NCI-H1105 (cell line): ENCODE measurements around the gene RFPL1.

ENCODE experiments used
- DNase-seq: peaks from one replicate; lab custom pipeline; 2025; lab: John Stamatoyannopoulos, UW

RFPL1 gene

GRCh38 chr22:29443452-29443851 is 5.1 kb downstream of the RFPL1 start:
- DNase-seq: no peak

GRCh38 chr22:29443861-29444792 is 5.7 kb downstream of the RFPL1 start:
- DNase-seq: no peak

GRCh38 chr22:29445508-29445907 is 7.1 kb downstream of the RFPL1 start:
- DNase-seq: no peak

GRCh38 chr22:29447906-29448305 is 9.5 kb downstream of the RFPL1 start:
- DNase-seq: no peak

GRCh38 chr22:29449296-29449875 is 11.0 kb downstream of the RFPL1 start:
- no peak for DNase-seq

- no peak for DNase-seq
Observed at GRCh38 chr22:29450222-29450621, 11.8 kb downstream of the RFPL1 start.

GRCh38 chr22:29451863-29452262 is 13.5 kb downstream of the RFPL1 start:
- DNase-seq: no peak

GRCh38 chr22:29454276-29454675 is 15.9 kb downstream of the RFPL1 start:
- no peak for DNase-seq

GRCh38 chr22:29456211-29456671 is 17.9 kb downstream of the RFPL1 start:
- no peak for DNase-seq

GRCh38 chr22:29457730-29458129 is 19.3 kb downstream of the RFPL1 start:
- DNase-seq: peak; percentile 28

- DNase-seq: no peak
Observed at GRCh38 chr22:29458551-29458950, 20.2 kb downstream of the RFPL1 start.

- DNase-seq: no peak
Observed at GRCh38 chr22:29459773-29460172, 21.4 kb downstream of the RFPL1 start.

- no peak for DNase-seq
Observed at GRCh38 chr22:29461263-29461662, 22.9 kb downstream of the RFPL1 start.

- no peak for DNase-seq
Observed at GRCh38 chr22:29463629-29464028, 25.2 kb downstream of the RFPL1 start.

GRCh38 chr22:29464581-29464980 is 26.2 kb downstream of the RFPL1 start:
- no peak for DNase-seq

- DNase-seq: no peak
Observed at GRCh38 chr22:29469755-29470154, 31.4 kb downstream of the RFPL1 start.

- DNase-seq: peak; percentile 63
Observed at GRCh38 chr22:29470159-29470855, 31.9 kb downstream of the RFPL1 start.

GRCh38 chr22:29473001-29473400 is 34.6 kb downstream of the RFPL1 start:
- DNase-seq: no peak

GRCh38 chr22:29475550-29475949 is 37.2 kb downstream of the RFPL1 start:
- no peak for DNase-seq

- no peak for DNase-seq
Observed at GRCh38 chr22:29476116-29476515, 37.7 kb downstream of the RFPL1 start.

GRCh38 chr22:29477723-29478318 is 39.4 kb downstream of the RFPL1 start:
- no peak for DNase-seq
